Stimulated activated CD8-positive, alpha-beta memory T cell treated with anti-CD3 and anti-CD28 coated beads, Interleukin-12 subunit alpha, Interleukin-12 subunit beta, amount 100 ng/mL, for 4 hours (primary cell): Measurements from ENCODE around the gene ENOX1.

Experiments
- DNase-seq: peaks from one replicate; pipeline ENCODE4 v3.0.0-alpha.2; 2020; ENCODE audit warnings: low read depth

The ENOX1 gene

GRCh38 chr13:43307921-43308433, 478.8 kb downstream of the ENOX1 start:
- DNase-seq, result no peak

GRCh38 chr13:43307221-43307920, 479.4 kb downstream of the ENOX1 start:
- DNase-seq, result no peak

GRCh38 chr13:43306372-43306771, 480.4 kb downstream of the ENOX1 start:
- no peak for DNase-seq

- DNase-seq, result no peak
Measured at GRCh38 chr13:43305416-43305815, 481.4 kb downstream of the ENOX1 start.

GRCh38 chr13:43304945-43305344, 481.8 kb downstream of the ENOX1 start:
- no peak for DNase-seq

- DNase-seq, result no peak
Measured at GRCh38 chr13:43304449-43304848, 482.3 kb downstream of the ENOX1 start.

GRCh38 chr13:43303033-43303729, 483.6 kb downstream of the ENOX1 start:
- DNase-seq, result no peak

GRCh38 chr13:43301346-43301969, 485.3 kb downstream of the ENOX1 start:
- DNase-seq, result no peak

- DNase-seq, result no peak
Measured at GRCh38 chr13:43300865-43301264, 485.9 kb downstream of the ENOX1 start.

GRCh38 chr13:43299374-43299773, 487.4 kb downstream of the ENOX1 start:
- DNase-seq, result no peak

GRCh38 chr13:43298816-43299215, 488.0 kb downstream of the ENOX1 start:
- no peak for DNase-seq

- DNase-seq, result no peak
Measured at GRCh38 chr13:43297967-43298678, 488.6 kb downstream of the ENOX1 start.

GRCh38 chr13:43295825-43296564, 490.8 kb downstream of the ENOX1 start:
- no peak for DNase-seq

- no peak for DNase-seq
Measured at GRCh38 chr13:43295321-43295720, 491.5 kb downstream of the ENOX1 start.

GRCh38 chr13:43294412-43294811, 492.4 kb downstream of the ENOX1 start:
- no peak for DNase-seq

GRCh38 chr13:43293986-43294385, 492.8 kb downstream of the ENOX1 start:
- no peak for DNase-seq

GRCh38 chr13:43293561-43293960, 493.2 kb downstream of the ENOX1 start:
- DNase-seq, result no peak

GRCh38 chr13:43293008-43293407, 493.8 kb downstream of the ENOX1 start:
- DNase-seq, result no peak

GRCh38 chr13:43291287-43292060, 495.3 kb downstream of the ENOX1 start:
- no peak for DNase-seq

GRCh38 chr13:43289470-43290255, 497.1 kb downstream of the ENOX1 start:
- DNase-seq, result no peak
